AG09319 (cell line): Measurements from ENCODE around the gene ZSCAN5C.
"Not testable (repeated sequence)": the region's sequence is repeated elsewhere in the genome, so short reads cannot be mapped to it uniquely, and the experiment has no call there.

Experiments
- DNase-seq: peaks from one replicate; pipeline ENCODE4 v3.0.0-alpha.2; 2010; ENCODE audit warnings: low read depth; ENCODE audit errors: extremely low read depth
- CTCF ChIP-seq: IDR thresholded peaks from 2 replicates; pipeline ENCODE4 v1.5.1; 2011; ENCODE audit warnings: low read depth, mild to moderate bottlenecking, inconsistent platforms, low read length, moderate library complexity

ZSCAN5C gene

GRCh38 chr19:56193981-56194640 is 8.0 kb upstream of the ZSCAN5C start:
- no peak for DNase-seq
- TF ChIP-seq CTCF, result no peak

- not testable (repeated sequence) for DNase-seq
Observed at GRCh38 chr19:56197646-56198045, 4.4 kb upstream of the ZSCAN5C start, which contains the start of gene ZSCAN5B. Gene ZSCAN5B, minus strand, starts transcription at chr19:56197783. Its CDS starts 4,731 bp downstream, at chr19:56193052.

- no peak for TF ChIP-seq CTCF
- DNase-seq, result no peak
Observed at GRCh38 chr19:56199687-56200086, 2.4 kb upstream of the ZSCAN5C start.

- not testable (repeated sequence) for DNase-seq
Observed at GRCh38 chr19:56207581-56207980, 5.5 kb downstream of the ZSCAN5C start.

- no peak for DNase-seq
Observed at GRCh38 chr19:56209091-56209490, 7.0 kb downstream of the ZSCAN5C start.

GRCh38 chr19:56210036-56210435 is 8.0 kb downstream of the ZSCAN5C start:
- DNase-seq, result not testable (repeated sequence)

More at GRCh38 chr19:56209091-56209490, 7.0 kb downstream of the ZSCAN5C start:
- TF ChIP-seq CTCF, result no peak

- no peak for TF ChIP-seq CTCF
- DNase-seq, result no peak
Observed at GRCh38 chr19:56211718-56212117, 9.6 kb downstream of the ZSCAN5C start.

- no peak for TF ChIP-seq CTCF
- DNase-seq, result no peak
Observed at GRCh38 chr19:56217039-56217949, 15.2 kb downstream of the ZSCAN5C start.
